ENCODE data around the gene IGSF6.
A peak's percentile ranks its signal among the peaks of the same experiment; 100 is the strongest.
"Not testable (repeated sequence)": the region's sequence is repeated elsewhere in the genome, so short reads cannot be mapped to it uniquely, and the experiment has no call there.

The IGSF6 gene

GRCh38 chr16:21652453-21652852 lies at the start of gene IGSF6:
IGSF6 (minus strand) TSS chr16:21652608; CDS start chr16:21652598, 10 bp downstream.
- Mint-ChIP-seq H3K4me3 (no peak within 1 kb of the TSS), H3K36me3 (peaks cover 7% of the 10 kb centered on the region), H3K27me3 (no peaks in the 10 kb centered on the region), H3K9me3 (no peaks in the 10 kb centered on the region), H3K4me1 (peaks cover 31% of the 10 kb centered on the region), H3K27ac (no peak within 1 kb of the TSS)
- no peak for DNase-seq (ENCODE audit: low spot score in 2 of 2)
- no peak for ATAC-seq (ENCODE audit: low read depth)

GRCh38 chr16:21701271-21701670 lies 48.9 kb upstream of the IGSF6 start:
- Mint-ChIP-seq H3K27me3 (peaks cover 10% of the 10 kb centered on the region), H3K36me3 (no peaks in the 10 kb centered on the region), H3K4me3 (no peak overlapping the region), H3K27ac (no peak overlapping the region), H3K4me1 (peaks cover 14% of the 10 kb centered on the region), H3K9me3 (no peaks in the 10 kb centered on the region)
- no peak for ATAC-seq (ENCODE audit: low read depth)
- DNase-seq (ENCODE audit: low spot score in 2 of 2) = no peak

- Mint-ChIP-seq H3K27ac (no peak overlapping the region), H3K4me3 (no peak overlapping the region), H3K36me3 (no peaks in the 10 kb centered on the region), H3K4me1 (peaks cover 6% of the 10 kb centered on the region), H3K9me3 (no peaks in the 10 kb centered on the region), H3K27me3 (peaks cover 9% of the 10 kb centered on the region)
- ATAC-seq (ENCODE audit: low read depth) (no peak), DNase-seq (ENCODE audit: low spot score in 2 of 2) (no peak)
Measured at GRCh38 chr16:21698169-21699032, 46.0 kb upstream of the IGSF6 start.

- Mint-ChIP-seq H3K4me3 (no peak overlapping the region), H3K27ac (no peak overlapping the region), H3K4me1 (no peaks in the 10 kb centered on the region), H3K9me3 (no peaks in the 10 kb centered on the region), H3K27me3 (peaks cover 6% of the 10 kb centered on the region), H3K36me3 (no peaks in the 10 kb centered on the region)
- no peak for DNase-seq (ENCODE audit: low spot score in 2 of 2)
- no peak for ATAC-seq (ENCODE audit: low read depth)
Measured at GRCh38 chr16:21697032-21697431, 44.6 kb upstream of the IGSF6 start.

- no peaks in the 10 kb centered on the region for H3K4me1 Mint-ChIP-seq
- no peak overlapping the region for H3K4me3 Mint-ChIP-seq
- no peaks in the 10 kb centered on the region for H3K9me3 Mint-ChIP-seq
- no peak for DNase-seq (ENCODE audit: low spot score in 2 of 2)
- H3K36me3 Mint-ChIP-seq = no peaks in the 10 kb centered on the region
- no peak for ATAC-seq (ENCODE audit: low read depth)
- H3K27ac Mint-ChIP-seq = no peak overlapping the region
- peaks cover 7% of the 10 kb centered on the region for H3K27me3 Mint-ChIP-seq
Measured at GRCh38 chr16:21694609-21695008, 42.2 kb upstream of the IGSF6 start.

- not testable (repeated sequence) for H3K4me3 Mint-ChIP-seq; ATAC-seq (ENCODE audit: low read depth); H3K27ac Mint-ChIP-seq; H3K36me3 Mint-ChIP-seq; H3K4me1 Mint-ChIP-seq; H3K27me3 Mint-ChIP-seq; DNase-seq (ENCODE audit: low spot score in 2 of 2); H3K9me3 Mint-ChIP-seq
Measured at GRCh38 chr16:21690967-21691366, 38.6 kb upstream of the IGSF6 start.

GRCh38 chr16:21689107-21689506 lies 36.7 kb upstream of the IGSF6 start:
- DNase-seq (ENCODE audit: low spot score in 2 of 2) (no peak), ATAC-seq (ENCODE audit: low read depth) (no peak)
- Mint-ChIP-seq H3K36me3 (no peaks in the 10 kb centered on the region), H3K4me3 (no peak overlapping the region), H3K27ac (no peak overlapping the region), H3K4me1 (peaks cover under 1% of the 10 kb centered on the region), H3K27me3 (peaks cover 3% of the 10 kb centered on the region), H3K9me3 (no peaks in the 10 kb centered on the region)

GRCh38 chr16:21685034-21685455 lies 32.6 kb upstream of the IGSF6 start:
- no peak for ATAC-seq (ENCODE audit: low read depth)
- peaks cover 10% of the 10 kb centered on the region for H3K27me3 Mint-ChIP-seq
- H3K9me3 Mint-ChIP-seq = no peaks in the 10 kb centered on the region
- H3K4me3 Mint-ChIP-seq = no peak overlapping the region
- no peak for DNase-seq (ENCODE audit: low spot score in 2 of 2)
- no peaks in the 10 kb centered on the region for H3K36me3 Mint-ChIP-seq
- peaks cover 2% of the 10 kb centered on the region for H3K4me1 Mint-ChIP-seq
- no peak overlapping the region for H3K27ac Mint-ChIP-seq

- ATAC-seq (ENCODE audit: low read depth) = peak; percentile 81
- H3K27me3 Mint-ChIP-seq = peaks cover 8% of the 10 kb centered on the region
- no peak overlapping the region for H3K4me3 Mint-ChIP-seq
- DNase-seq (ENCODE audit: low spot score in 2 of 2) = no peak
- H3K36me3 Mint-ChIP-seq = no peaks in the 10 kb centered on the region
- no peak overlapping the region for H3K27ac Mint-ChIP-seq
- H3K9me3 Mint-ChIP-seq = no peaks in the 10 kb centered on the region
- H3K4me1 Mint-ChIP-seq = peaks cover 2% of the 10 kb centered on the region
Measured at GRCh38 chr16:21684199-21684598, 31.8 kb upstream of the IGSF6 start.

- peaks cover 2% of the 10 kb centered on the region for H3K4me1 Mint-ChIP-seq
- H3K27ac Mint-ChIP-seq = no peak overlapping the region
- H3K4me3 Mint-ChIP-seq = no peak overlapping the region
- no peak for DNase-seq (ENCODE audit: low spot score in 2 of 2)
- no peaks in the 10 kb centered on the region for H3K9me3 Mint-ChIP-seq
- H3K27me3 Mint-ChIP-seq = peaks cover 8% of the 10 kb centered on the region
- no peaks in the 10 kb centered on the region for H3K36me3 Mint-ChIP-seq
- no peak for ATAC-seq (ENCODE audit: low read depth)
Measured at GRCh38 chr16:21683184-21683583, 30.8 kb upstream of the IGSF6 start.

GRCh38 chr16:21680714-21681113 lies 28.3 kb upstream of the IGSF6 start:
- not testable (repeated sequence) for DNase-seq (ENCODE audit: low spot score in 2 of 2); H3K4me1 Mint-ChIP-seq; H3K9me3 Mint-ChIP-seq; H3K27me3 Mint-ChIP-seq; H3K36me3 Mint-ChIP-seq; ATAC-seq (ENCODE audit: low read depth); H3K4me3 Mint-ChIP-seq; H3K27ac Mint-ChIP-seq

GRCh38 chr16:21674456-21674855 lies 22.0 kb upstream of the IGSF6 start:
- not testable (repeated sequence) for H3K36me3 Mint-ChIP-seq; DNase-seq (ENCODE audit: low spot score in 2 of 2); H3K9me3 Mint-ChIP-seq; ATAC-seq (ENCODE audit: low read depth); H3K27me3 Mint-ChIP-seq; H3K4me3 Mint-ChIP-seq; H3K27ac Mint-ChIP-seq; H3K4me1 Mint-ChIP-seq

- Mint-ChIP-seq H3K27ac (no peak overlapping the region), H3K4me3 (no peak overlapping the region), H3K9me3 (peaks cover 2% of the 10 kb centered on the region), H3K27me3 (peaks cover 3% of the 10 kb centered on the region), H3K4me1 (no peaks in the 10 kb centered on the region), H3K36me3 (no peaks in the 10 kb centered on the region)
- DNase-seq (ENCODE audit: low spot score in 2 of 2) = no peak
- no peak for ATAC-seq (ENCODE audit: low read depth)
Measured at GRCh38 chr16:21673469-21673868, 21.1 kb upstream of the IGSF6 start.

- no peaks in the 10 kb centered on the region for H3K9me3 Mint-ChIP-seq
- H3K27ac Mint-ChIP-seq = no peak overlapping the region
- no peak for DNase-seq (ENCODE audit: low spot score in 2 of 2)
- no peak overlapping the region for H3K4me3 Mint-ChIP-seq
- H3K36me3 Mint-ChIP-seq = no peaks in the 10 kb centered on the region
- ATAC-seq (ENCODE audit: low read depth) = no peak
- H3K4me1 Mint-ChIP-seq = peaks cover 8% of the 10 kb centered on the region
- peaks cover 1% of the 10 kb centered on the region for H3K27me3 Mint-ChIP-seq
Measured at GRCh38 chr16:21667575-21667974, 15.2 kb upstream of the IGSF6 start.

GRCh38 chr16:21666772-21667171 lies 14.4 kb upstream of the IGSF6 start:
- Mint-ChIP-seq H3K36me3 (no peaks in the 10 kb centered on the region), H3K27me3 (peaks cover 1% of the 10 kb centered on the region), H3K27ac (no peak overlapping the region), H3K9me3 (no peaks in the 10 kb centered on the region), H3K4me3 (no peak overlapping the region), H3K4me1 (peaks cover 9% of the 10 kb centered on the region)
- ATAC-seq (ENCODE audit: low read depth) = no peak
- DNase-seq (ENCODE audit: low spot score in 2 of 2) = no peak
